NB4 (cell line): ENCODE data around the gene ARID3A.

ENCODE experiments used
- MYC ChIP-seq: IDR thresholded peaks from 2 replicates; pipeline ENCODE4 v1.6.1; 2011; ENCODE audit warnings: low read depth, low read length
- POLR2A ChIP-seq: IDR thresholded peaks from 2 replicates; pipeline ENCODE4 v1.6.1; 2011; ENCODE audit warnings: mild to moderate bottlenecking; ENCODE audit not compliant: insufficient read length; ENCODE audit errors: extremely low read depth
- TF ChIP-seq, protein P1 (sequence below): IDR thresholded peaks from one replicate; pipeline ENCODE4 v1.5.1; 2012; ENCODE audit warnings: low read depth, low read length

GRCh38 chr19:990119-990571 lies 64.3 kb downstream of the ARID3A start:
- TF ChIP-seq, protein P1, sequence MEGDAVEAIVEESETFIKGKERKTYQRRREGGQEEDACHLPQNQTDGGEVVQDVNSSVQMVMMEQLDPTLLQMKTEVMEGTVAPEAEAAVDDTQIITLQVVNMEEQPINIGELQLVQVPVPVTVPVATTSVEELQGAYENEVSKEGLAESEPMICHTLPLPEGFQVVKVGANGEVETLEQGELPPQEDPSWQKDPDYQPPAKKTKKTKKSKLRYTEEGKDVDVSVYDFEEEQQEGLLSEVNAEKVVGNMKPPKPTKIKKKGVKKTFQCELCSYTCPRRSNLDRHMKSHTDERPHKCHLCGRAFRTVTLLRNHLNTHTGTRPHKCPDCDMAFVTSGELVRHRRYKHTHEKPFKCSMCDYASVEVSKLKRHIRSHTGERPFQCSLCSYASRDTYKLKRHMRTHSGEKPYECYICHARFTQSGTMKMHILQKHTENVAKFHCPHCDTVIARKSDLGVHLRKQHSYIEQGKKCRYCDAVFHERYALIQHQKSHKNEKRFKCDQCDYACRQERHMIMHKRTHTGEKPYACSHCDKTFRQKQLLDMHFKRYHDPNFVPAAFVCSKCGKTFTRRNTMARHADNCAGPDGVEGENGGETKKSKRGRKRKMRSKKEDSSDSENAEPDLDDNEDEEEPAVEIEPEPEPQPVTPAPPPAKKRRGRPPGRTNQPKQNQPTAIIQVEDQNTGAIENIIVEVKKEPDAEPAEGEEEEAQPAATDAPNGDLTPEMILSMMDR, result no peak
- TF ChIP-seq MYC (no peak), POLR2A (no peak)
